ENCODE data around the gene ANXA8L1.
"Not testable (repeated sequence)": the region's sequence is repeated elsewhere in the genome, so short reads cannot be mapped to it uniquely, and the experiment has no call there.

The ANXA8L1 gene

GRCh38 chr10:46367666-46368240 lies 7.8 kb upstream of the ANXA8L1 start:
- not testable (repeated sequence) for H3K4me3 ChIP-seq (ENCODE audit: low read depth, low read length, poor library complexity, severe bottlenecking); H3K79me2 ChIP-seq (ENCODE audit: insufficient read depth, low read length); H3F3A ChIP-seq (ENCODE audit: insufficient read depth, low read length); H3K27ac ChIP-seq (ENCODE audit: low read depth, low read length, poor library complexity, severe bottlenecking); H3K36me3 ChIP-seq (ENCODE audit: insufficient read depth, low read length); H3K9me2 ChIP-seq (ENCODE audit: low read depth, low read length); H3K9me3 ChIP-seq (ENCODE audit: low read length); H3K27me3 ChIP-seq (ENCODE audit: insufficient read depth, low read length); H2AFZ ChIP-seq (ENCODE audit: low read length); H3K9ac ChIP-seq (ENCODE audit: low read length); H3K4me1 ChIP-seq (ENCODE audit: insufficient read depth, low read length, severe bottlenecking); H4K20me1 ChIP-seq (ENCODE audit: insufficient read depth, low read length); H3K4me2 ChIP-seq (ENCODE audit: low read length)

GRCh38 chr10:46368956-46369355 lies 6.6 kb upstream of the ANXA8L1 start:
- not testable (repeated sequence) for H3K27me3 ChIP-seq (ENCODE audit: insufficient read depth, low read length); H3K4me1 ChIP-seq (ENCODE audit: insufficient read depth, low read length, severe bottlenecking); H3K4me3 ChIP-seq (ENCODE audit: low read depth, low read length, poor library complexity, severe bottlenecking); H4K20me1 ChIP-seq (ENCODE audit: insufficient read depth, low read length); H3K9me2 ChIP-seq (ENCODE audit: low read depth, low read length); H3K4me2 ChIP-seq (ENCODE audit: low read length); H3K36me3 ChIP-seq (ENCODE audit: insufficient read depth, low read length); H3K9me3 ChIP-seq (ENCODE audit: low read length); H3K79me2 ChIP-seq (ENCODE audit: insufficient read depth, low read length); H3F3A ChIP-seq (ENCODE audit: insufficient read depth, low read length); H3K27ac ChIP-seq (ENCODE audit: low read depth, low read length, poor library complexity, severe bottlenecking); H3K9ac ChIP-seq (ENCODE audit: low read length); H2AFZ ChIP-seq (ENCODE audit: low read length)

GRCh38 chr10:46374410-46374809 lies 1.2 kb upstream of the ANXA8L1 start:
- not testable (repeated sequence) for H4K20me1 ChIP-seq (ENCODE audit: insufficient read depth, low read length); H3K27me3 ChIP-seq (ENCODE audit: insufficient read depth, low read length); H3K79me2 ChIP-seq (ENCODE audit: insufficient read depth, low read length); H3F3A ChIP-seq (ENCODE audit: insufficient read depth, low read length); H3K9me2 ChIP-seq (ENCODE audit: low read depth, low read length); H3K4me3 ChIP-seq (ENCODE audit: low read depth, low read length, poor library complexity, severe bottlenecking); H3K36me3 ChIP-seq (ENCODE audit: insufficient read depth, low read length); H2AFZ ChIP-seq (ENCODE audit: low read length); H3K9me3 ChIP-seq (ENCODE audit: low read length); H3K9ac ChIP-seq (ENCODE audit: low read length); H3K4me2 ChIP-seq (ENCODE audit: low read length); H3K4me1 ChIP-seq (ENCODE audit: insufficient read depth, low read length, severe bottlenecking); H3K27ac ChIP-seq (ENCODE audit: low read depth, low read length, poor library complexity, severe bottlenecking)

DNA sequence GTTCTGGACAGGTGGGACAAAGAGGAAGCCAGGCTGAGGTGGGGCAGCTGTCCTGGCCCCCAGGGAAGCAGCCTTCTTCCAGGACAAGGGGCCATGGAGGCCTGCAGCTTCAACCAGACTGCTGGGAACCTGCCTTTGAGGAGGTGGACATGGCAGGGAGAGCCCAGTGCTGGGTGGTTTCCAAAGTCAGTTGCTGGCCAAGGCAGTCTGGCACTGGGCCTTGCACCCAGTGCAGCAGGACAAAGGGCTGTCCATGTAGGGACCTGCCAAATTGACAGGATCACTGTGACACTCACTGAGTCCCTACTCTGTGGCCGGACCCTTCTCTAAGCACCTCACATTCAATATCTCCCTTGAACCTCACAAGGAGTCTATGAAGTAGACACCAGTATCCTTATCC lies 1.4 kb downstream of the ANXA8L1 start:
- H2AFZ ChIP-seq (ENCODE audit: low read length); H3K4me2 ChIP-seq (ENCODE audit: low read length); H3K27ac ChIP-seq (ENCODE audit: low read depth, low read length, poor library complexity, severe bottlenecking): not testable (repeated sequence)

DNA sequence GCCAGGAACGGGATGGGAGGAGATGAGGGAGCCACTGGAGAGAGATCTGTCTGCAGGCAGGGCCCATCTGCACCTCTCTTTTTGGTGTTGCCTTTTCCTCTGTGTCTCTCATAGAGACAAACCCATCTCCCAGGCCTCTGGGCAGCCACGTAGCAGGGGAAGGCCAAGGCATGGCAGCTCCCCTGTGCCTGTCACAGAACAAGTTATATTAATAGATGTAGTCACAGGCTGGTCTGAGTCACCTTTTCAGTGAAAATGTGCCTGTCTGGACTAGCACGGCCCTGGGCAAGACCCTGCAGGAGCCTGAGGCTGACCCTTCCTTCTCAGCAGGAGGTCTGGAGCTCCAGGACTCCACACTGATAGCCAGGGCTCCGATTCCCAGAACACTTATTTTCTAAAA lies 2.1 kb downstream of the ANXA8L1 start:
- H3K79me2 ChIP-seq (ENCODE audit: insufficient read depth, low read length); H3K9me2 ChIP-seq (ENCODE audit: low read depth, low read length); H2AFZ ChIP-seq (ENCODE audit: low read length); H3K27ac ChIP-seq (ENCODE audit: low read depth, low read length, poor library complexity, severe bottlenecking); H3K4me3 ChIP-seq (ENCODE audit: low read depth, low read length, poor library complexity, severe bottlenecking); H3K4me2 ChIP-seq (ENCODE audit: low read length); H3K27me3 ChIP-seq (ENCODE audit: insufficient read depth, low read length); H4K20me1 ChIP-seq (ENCODE audit: insufficient read depth, low read length); H3F3A ChIP-seq (ENCODE audit: insufficient read depth, low read length); H3K9ac ChIP-seq (ENCODE audit: low read length); H3K4me1 ChIP-seq (ENCODE audit: insufficient read depth, low read length, severe bottlenecking); H3K9me3 ChIP-seq (ENCODE audit: low read length); H3K36me3 ChIP-seq (ENCODE audit: insufficient read depth, low read length): not testable (repeated sequence)

More for the DNA sequence above, 1.4 kb downstream of the ANXA8L1 start:
- not testable (repeated sequence) for H3K9me2 ChIP-seq (ENCODE audit: low read depth, low read length); H3K4me3 ChIP-seq (ENCODE audit: low read depth, low read length, poor library complexity, severe bottlenecking); H3K9ac ChIP-seq (ENCODE audit: low read length); H3K4me1 ChIP-seq (ENCODE audit: insufficient read depth, low read length, severe bottlenecking); H3K36me3 ChIP-seq (ENCODE audit: insufficient read depth, low read length); H3F3A ChIP-seq (ENCODE audit: insufficient read depth, low read length); H3K79me2 ChIP-seq (ENCODE audit: insufficient read depth, low read length); H3K27me3 ChIP-seq (ENCODE audit: insufficient read depth, low read length); H4K20me1 ChIP-seq (ENCODE audit: insufficient read depth, low read length); H3K9me3 ChIP-seq (ENCODE audit: low read length)

DNA sequence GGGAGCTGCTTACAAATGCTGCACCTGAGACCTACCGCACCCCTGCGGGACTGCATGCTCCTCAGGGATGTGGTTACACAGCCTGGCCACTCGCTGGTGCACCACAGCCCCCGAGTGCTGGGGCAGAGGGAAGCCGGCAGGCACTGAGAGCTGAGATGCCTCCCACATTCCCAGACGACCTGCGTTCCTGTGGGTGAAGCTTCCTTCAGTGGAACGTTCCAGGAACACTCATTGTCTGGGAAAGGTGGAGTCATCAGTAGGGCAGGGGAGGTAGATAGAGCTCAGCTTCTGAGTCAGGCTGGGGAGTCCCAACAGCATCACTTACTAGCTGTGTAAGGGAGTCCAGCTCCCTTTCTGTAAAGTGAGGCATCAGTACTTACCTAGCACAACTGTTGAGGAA lies 2.5 kb downstream of the ANXA8L1 start:
- H3K9me3 ChIP-seq (ENCODE audit: low read length); H3K9ac ChIP-seq (ENCODE audit: low read length); H3K4me3 ChIP-seq (ENCODE audit: low read depth, low read length, poor library complexity, severe bottlenecking); H3K27me3 ChIP-seq (ENCODE audit: insufficient read depth, low read length); H3K4me1 ChIP-seq (ENCODE audit: insufficient read depth, low read length, severe bottlenecking); H3K79me2 ChIP-seq (ENCODE audit: insufficient read depth, low read length); H3F3A ChIP-seq (ENCODE audit: insufficient read depth, low read length); H4K20me1 ChIP-seq (ENCODE audit: insufficient read depth, low read length); H3K4me2 ChIP-seq (ENCODE audit: low read length); H3K27ac ChIP-seq (ENCODE audit: low read depth, low read length, poor library complexity, severe bottlenecking); H3K9me2 ChIP-seq (ENCODE audit: low read depth, low read length); H2AFZ ChIP-seq (ENCODE audit: low read length); H3K36me3 ChIP-seq (ENCODE audit: insufficient read depth, low read length): not testable (repeated sequence)

GRCh38 chr10:46379233-46379848 lies 3.8 kb downstream of the ANXA8L1 start:
- H3K79me2 ChIP-seq (ENCODE audit: insufficient read depth, low read length); H3K4me3 ChIP-seq (ENCODE audit: low read depth, low read length, poor library complexity, severe bottlenecking); H3K36me3 ChIP-seq (ENCODE audit: insufficient read depth, low read length); H3K9ac ChIP-seq (ENCODE audit: low read length); H3K9me2 ChIP-seq (ENCODE audit: low read depth, low read length); H3K4me1 ChIP-seq (ENCODE audit: insufficient read depth, low read length, severe bottlenecking); H2AFZ ChIP-seq (ENCODE audit: low read length); H4K20me1 ChIP-seq (ENCODE audit: insufficient read depth, low read length); H3K4me2 ChIP-seq (ENCODE audit: low read length); H3K27ac ChIP-seq (ENCODE audit: low read depth, low read length, poor library complexity, severe bottlenecking); H3K9me3 ChIP-seq (ENCODE audit: low read length); H3K27me3 ChIP-seq (ENCODE audit: insufficient read depth, low read length); H3F3A ChIP-seq (ENCODE audit: insufficient read depth, low read length): not testable (repeated sequence)

DNA sequence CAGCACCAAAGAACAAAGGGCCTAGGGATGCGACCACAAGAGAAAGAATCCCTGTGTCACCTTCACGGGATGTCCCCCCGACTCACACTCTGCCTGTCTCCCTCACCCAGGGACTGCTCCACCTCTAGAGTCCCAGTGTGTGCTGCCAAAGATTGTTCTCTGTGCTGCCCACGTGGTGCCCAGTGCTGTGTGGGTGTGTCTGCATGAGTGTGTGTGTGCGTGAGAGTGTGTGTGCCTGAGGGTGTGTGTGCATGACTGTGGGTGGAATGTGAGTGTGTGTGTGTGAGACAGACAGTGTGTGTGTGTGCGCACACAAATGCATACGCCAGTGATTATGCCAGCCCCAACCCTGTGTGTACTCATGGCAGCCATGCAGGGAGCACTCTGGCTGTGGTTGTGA lies 10.3 kb downstream of the ANXA8L1 start:
- not testable (repeated sequence) for H3K79me2 ChIP-seq (ENCODE audit: insufficient read depth, low read length); H3K9ac ChIP-seq (ENCODE audit: low read length)

More for the DNA sequence above, 10.3 kb downstream of the ANXA8L1 start:
- not testable (repeated sequence) for H3K4me3 ChIP-seq (ENCODE audit: low read depth, low read length, poor library complexity, severe bottlenecking); H3K36me3 ChIP-seq (ENCODE audit: insufficient read depth, low read length); H3K27ac ChIP-seq (ENCODE audit: low read depth, low read length, poor library complexity, severe bottlenecking); H3F3A ChIP-seq (ENCODE audit: insufficient read depth, low read length); H3K4me1 ChIP-seq (ENCODE audit: insufficient read depth, low read length, severe bottlenecking); H2AFZ ChIP-seq (ENCODE audit: low read length); H3K4me2 ChIP-seq (ENCODE audit: low read length); H3K9me3 ChIP-seq (ENCODE audit: low read length); H3K27me3 ChIP-seq (ENCODE audit: insufficient read depth, low read length); H3K9me2 ChIP-seq (ENCODE audit: low read depth, low read length); H4K20me1 ChIP-seq (ENCODE audit: insufficient read depth, low read length)
